Renal cortex interstitium (tissue), 11 donors: ENCODE measurements around the gene RBBP8NL. TPM values are rescaled to one million over a fixed set of nuclear protein-coding genes. Genes with fewer than 3 reads are reported as not detected.

Experiments used
- DNase-seq, 11 donors: peaks; one replicate each; pipeline ENCODE4 v3.0.0-alpha.2; 2013; ENCODE audit warnings: low read depth in 9 of 11, low spot score in 4 of 11; ENCODE audit errors: extremely low read depth in 1 of 11
- polyA plus RNA-seq, 3 donors: library from polyadenylated mRNA; unstranded; fragments of 120-200 nt; gene quantifications; one replicate each; pipeline ENCODE4 v1.2.1, GENCODE V29; 2013; ENCODE audit not compliant: insufficient read length in 3 of 3

The RBBP8NL gene
- polyA plus RNA-seq, 3 donors, result 1.1 to 1.9 (median 1.5) TPM

- no peak for DNase-seq
Observed at GRCh38 chr20:62463651-62464424, 36.5 kb upstream of the RBBP8NL start.

DNA sequence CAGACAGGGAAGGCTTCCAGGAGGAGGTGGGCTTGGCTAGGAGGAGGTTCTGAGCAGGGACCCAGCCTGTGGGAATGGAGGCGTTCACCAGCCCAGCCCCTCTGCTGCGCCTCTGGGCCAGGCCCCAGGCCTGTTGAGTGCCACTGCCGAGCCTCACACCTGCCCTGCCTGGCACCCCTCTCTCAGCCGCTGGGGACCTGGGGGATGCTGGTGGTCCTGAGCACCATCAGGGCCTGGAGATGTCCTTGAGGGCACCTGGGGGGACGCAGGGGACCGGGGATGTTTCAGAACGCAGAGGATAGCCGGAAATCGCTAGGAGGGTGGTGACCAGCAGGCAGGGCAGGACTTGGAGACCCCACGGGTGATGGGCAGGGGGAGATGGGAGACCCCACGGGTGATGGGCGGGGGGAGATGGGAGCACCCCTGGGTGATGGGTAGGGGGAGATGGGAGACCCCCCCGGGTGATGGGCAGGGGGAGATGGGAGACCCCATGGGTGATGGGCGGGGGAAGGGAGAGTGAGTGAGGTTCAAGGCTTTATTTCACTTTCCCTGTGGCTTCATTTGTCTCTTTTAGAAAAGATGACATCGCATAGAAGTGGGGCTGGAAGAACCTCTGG, 35.7 kb upstream of the RBBP8NL start:
- DNase-seq, result no peak

DNA sequence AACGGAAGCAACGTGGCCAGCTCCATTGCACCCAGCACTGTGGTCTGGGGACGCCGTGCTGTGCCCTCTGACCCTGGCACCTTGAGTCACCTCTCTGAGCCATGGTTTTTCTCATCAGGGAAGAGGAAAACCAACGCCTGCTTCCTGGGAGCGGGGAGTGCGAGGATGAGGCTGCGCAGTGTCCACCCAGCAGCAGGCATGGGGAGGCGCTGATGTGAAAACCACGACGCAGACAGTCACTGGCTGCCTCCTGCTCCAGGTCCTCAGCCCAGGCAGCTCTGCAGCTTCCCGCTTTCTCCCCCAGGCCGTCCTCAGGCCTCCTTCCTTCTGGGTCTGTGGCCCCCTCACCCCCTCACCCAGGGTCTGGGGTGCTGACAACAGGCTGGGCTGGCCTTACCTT, 34.5 kb upstream of the RBBP8NL start:
- no peak for DNase-seq

GRCh38 chr20:62461157-62461556, 33.8 kb upstream of the RBBP8NL start:
- DNase-seq, result no peak

- DNase-seq, result no peak
Observed at GRCh38 chr20:62460678-62461077, 33.3 kb upstream of the RBBP8NL start.

GRCh38 chr20:62459488-62459887, 32.1 kb upstream of the RBBP8NL start:
- no peak for DNase-seq

DNA sequence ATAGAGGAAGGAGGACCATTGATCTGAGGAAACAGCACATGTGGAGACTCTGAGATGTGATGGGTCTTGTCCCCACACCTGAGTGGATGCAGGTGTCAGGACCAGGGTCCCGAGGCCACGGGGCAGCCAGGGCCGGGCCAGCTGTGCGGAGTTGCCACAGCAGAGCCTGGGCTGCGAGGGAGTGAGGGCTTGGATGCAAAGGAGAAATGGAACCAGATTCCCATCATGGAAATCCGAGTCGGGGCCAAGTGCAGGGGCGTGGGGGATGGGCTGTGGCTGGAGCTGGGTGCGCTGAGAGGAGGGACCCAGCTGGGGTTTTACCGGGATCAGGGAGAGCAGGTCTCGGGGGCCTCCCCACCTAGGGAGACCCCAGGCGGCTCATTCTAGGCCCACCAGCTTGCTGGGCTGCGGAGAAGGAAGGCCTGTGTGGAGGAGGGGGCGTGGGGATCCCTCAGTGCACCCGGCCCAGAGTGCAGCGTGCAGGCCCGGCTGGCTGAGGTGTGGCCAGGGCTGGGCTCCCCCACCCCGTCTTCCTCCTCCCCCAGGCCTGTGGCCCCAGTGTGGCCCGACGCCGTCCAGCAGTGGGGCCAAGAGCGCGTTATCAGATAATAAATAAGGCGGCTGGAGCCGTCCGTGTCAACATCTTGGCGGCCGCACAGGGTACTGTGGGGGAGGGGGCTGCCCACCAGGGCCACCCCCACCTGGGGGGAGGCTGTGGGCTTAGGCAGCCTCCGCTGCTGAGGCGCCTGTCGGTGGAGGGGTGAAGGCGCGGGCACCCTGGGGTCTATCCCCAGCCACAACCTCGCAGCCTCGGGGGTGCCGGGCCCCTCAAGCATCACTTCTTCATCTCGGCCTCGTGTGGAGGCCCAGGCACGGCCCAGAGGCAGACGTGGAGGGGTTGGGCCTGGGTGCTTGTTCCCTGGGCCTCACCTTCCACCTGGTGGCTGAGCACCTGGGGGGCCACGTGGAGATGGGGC, 31.2 kb upstream of the RBBP8NL start:
- no peak for DNase-seq

DNA sequence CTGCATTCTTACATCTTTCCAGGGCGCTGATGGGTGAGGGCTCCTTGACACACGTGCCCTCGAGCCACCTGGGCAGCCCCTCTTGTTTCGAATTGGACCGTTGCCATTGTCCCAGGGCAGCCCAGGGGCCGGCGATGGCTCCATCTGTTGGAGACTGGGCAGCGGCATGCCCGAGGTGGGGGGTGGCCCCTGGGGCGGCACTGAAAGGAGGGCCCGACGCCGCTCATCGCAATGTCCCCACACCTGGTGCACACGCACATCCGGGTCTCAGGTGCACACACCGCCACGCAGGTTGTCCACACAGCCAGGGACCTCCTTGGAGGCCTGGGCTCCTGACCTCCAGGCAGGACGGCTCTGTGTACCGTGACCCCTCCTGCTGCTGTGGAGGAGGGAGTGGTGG, 30.5 kb upstream of the RBBP8NL start:
- no peak for DNase-seq

DNA sequence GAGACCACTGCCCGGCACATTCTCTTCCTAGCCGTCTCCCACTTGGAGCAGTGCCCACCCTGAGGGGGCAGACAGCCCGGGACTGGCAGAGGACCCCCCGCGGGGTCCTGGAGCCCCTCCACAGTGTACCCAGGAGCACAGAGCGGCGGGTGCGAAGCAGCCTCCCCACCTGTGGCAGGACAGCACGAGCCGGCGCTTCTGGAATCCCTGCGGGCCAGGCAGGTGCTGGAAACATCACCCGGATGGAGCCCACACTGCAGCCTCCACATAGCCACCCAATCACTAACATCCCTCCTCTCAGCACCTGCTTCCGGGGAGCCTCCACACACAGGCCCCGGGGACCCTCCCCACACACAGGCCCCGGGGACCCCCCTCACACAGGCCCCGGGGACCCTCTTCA, 29.8 kb upstream of the RBBP8NL start:
- DNase-seq, result no peak

DNA sequence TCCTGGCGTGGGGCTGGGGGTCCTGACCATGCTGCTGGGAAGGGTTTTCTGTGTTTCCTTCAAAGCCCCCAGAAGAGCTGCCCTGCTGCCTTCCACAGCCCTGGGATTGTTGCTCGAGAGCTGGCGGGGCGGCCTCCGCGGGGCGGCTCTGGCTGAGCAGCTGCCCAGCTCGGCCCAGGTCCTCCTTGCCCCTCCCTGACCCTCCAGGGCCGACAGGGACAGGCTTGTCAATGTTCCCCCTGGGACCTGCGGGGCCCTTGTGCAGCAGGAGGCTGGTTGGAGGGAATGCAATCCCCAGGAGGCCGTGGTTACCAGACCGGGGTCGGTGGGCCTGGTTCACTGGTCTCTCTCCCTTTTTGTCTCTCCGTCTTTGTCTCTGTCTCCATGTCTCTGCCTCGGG, 28.6 kb upstream of the RBBP8NL start:
- DNase-seq, result no peak

- peak in 5 of 11 donors; percentile 59 to 77 (median 73) for DNase-seq
Observed at GRCh38 chr20:62454904-62455636, 27.7 kb upstream of the RBBP8NL start.

DNA sequence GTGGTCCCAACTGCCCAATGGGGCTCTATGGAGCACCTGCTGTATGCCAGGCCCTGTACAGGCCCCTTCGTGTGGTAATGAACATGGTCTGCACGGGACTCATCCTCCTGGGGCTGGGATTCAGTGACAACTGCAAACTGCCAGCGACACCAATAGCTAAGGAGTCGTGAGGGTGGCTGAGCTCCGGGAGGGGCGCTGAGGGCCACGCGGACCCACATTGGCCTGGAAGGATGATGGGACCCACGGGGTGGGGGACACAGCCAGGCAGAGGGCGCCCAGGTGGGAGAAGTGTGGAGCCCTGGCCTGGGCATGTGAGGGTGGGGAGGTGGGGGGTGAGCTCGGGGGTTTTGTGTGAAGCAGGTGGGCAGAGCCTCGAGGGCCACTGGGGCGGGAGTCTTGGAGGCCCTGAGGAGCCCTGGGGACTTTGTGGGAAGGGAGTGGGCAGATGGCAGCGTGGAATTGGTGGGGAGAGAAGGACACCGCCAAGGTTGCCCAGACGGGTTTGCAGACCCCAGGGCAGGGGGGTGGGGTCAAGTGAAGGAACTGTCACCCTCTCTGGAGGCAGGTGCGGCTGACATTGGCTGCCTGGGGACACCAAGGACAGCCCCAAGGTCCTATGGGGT, 26.0 kb upstream of the RBBP8NL start:
- no peak for DNase-seq

DNA sequence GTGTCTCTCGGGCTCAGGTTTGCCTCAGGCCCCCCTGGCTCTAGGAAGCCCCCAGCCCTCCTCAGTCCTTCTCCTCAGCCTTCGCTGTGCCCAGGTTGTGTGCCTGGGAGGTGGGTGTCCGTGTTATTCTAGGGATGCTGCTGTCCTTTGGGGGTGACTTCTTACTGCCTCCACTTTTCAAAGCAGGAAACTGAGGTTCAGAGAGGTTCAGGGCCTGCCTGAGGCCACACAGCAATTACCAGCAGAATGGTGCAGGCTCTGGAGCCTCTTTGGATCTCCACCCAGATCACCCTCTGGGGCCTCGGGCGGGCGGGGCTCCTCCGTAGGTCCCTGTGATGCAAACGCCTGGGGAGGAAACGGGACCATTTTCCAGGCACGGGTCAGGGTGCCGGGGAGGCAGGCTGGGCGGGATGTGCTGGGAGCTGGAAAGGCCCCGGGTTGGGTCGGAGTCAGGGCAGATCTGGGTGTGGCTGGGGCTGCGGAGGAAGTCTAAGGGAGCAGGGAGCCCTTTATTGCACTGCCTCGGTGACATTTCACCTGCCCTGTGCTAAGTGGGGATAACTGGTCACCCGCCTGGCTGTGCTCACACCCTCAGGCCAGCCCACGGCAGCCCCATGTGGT, 25.2 kb upstream of the RBBP8NL start:
- DNase-seq, result no peak

DNA sequence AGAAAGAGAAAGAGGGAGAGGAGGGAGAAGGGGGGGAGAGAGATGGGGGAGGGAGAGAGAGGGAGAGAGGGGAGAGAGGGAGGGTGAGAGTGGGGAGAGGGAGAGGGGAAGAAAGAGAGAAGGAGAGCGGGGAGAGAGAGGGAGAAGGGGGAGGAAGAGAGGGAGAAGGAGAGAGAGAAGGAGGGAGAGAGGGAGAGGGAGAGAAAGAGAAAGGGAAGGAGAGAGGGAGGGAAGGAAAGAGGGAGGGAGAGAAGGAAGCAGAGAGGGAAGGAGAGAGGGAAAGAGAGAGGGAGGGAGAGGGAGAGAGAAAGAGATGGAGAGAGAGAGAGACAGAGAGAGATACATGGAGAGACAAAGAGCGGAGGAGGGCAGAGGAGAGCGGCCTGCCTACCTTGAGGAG, 24.6 kb upstream of the RBBP8NL start:
- DNase-seq, result no peak

DNA sequence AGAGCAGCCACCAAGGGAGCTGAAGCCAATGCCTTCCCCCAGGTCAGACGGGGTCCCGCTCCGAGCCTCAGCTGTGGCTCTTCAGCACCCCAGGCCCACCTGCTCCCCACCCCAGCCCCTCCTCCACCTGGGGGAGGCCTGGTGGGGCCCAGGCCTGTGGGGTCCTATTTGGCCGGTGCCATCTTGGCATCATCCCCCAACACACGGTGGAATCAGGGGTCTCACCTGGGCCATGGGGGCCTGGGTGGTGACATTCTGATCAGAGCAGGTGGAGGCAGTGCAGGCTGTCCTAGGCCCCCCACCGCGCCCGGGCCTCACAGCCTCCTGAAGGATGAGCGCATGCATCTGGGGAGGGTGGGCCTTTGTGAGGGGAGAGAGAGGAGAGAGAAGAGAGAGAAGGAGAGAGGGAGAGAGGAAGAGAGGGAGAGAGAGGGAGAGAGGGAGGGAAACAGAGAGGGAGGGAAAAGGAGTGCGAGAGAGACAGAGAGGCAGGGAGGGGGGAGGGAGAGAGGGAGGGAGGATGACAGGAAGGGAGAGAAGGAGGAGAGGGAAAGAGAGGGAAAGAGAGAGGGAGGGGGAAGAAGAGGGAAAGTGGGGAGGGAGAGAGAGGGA, 23.9 kb upstream of the RBBP8NL start:
- DNase-seq, result no peak

DNA sequence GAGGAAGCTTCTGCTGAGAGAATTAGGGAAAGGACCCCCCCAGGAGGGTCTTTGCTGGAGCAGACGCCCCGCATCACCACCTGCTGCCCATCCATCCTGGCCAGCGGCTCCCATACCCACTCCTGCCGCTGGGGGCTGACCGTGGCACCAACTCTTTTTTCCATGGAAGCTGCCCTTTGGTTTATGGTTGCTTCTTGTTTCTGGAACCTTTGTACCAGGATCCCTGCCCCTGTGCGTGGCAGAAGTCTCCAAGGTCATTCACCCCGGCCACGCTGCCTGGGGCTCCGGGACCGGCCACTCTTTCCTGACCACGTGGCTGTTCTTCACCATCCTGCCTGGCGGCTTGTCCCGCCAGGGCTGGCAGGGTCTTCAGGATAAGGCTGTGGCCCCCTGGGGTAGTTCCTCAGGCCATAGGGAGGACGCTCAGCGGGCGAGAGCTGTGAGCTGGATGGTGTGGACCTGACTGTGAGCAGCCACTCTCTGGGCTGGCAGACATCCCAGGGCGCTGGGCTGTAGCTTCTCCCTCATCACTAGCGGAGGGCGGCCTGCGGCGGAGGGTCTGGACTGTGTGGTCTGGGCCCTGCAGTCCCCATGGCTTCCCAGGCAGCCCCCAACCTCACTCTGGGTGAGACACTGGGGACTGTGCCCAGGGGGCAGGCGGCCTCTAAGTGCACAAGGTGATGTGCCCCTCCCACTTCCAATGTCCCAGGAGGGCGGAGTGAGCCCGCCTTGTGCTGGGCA, 22.8 kb upstream of the RBBP8NL start:
- DNase-seq, result no peak

GRCh38 chr20:62448788-62449187, 21.4 kb upstream of the RBBP8NL start:
- DNase-seq, result no peak
